Endothelial cell of umbilical vein (primary cell): ENCODE results near the gene COL4A1. TPM values are rescaled to one million over a fixed set of nuclear protein-coding genes. Genes with fewer than 3 reads are reported as not detected.

Experiments used
- BruUV-seq: library from RNA; stranded (reverse); fragments of 400-500 nt; replicated peaks from 2 replicates; lab custom pipeline; 2021; lab: Mats Ljungman, UMichigan
- CTCF ChIA-PET: fragments of 300-600, 350-600 bp; sonication (Branson Sonifier 250); formaldehyde crosslinking; loops from one replicate; lab custom pipeline; 2021; ENCODE audit warnings: antibody characterized with exemption, inconsistent platforms; lab: Charles Lee
- POLR2A ChIA-PET: fragments of 300-600, 350-600 bp; sonication (Branson Sonifier 250); formaldehyde crosslinking; loops from one replicate; lab custom pipeline; 2021; ENCODE audit warnings: antibody characterized with exemption, inconsistent platforms; lab: Charles Lee
- DNase-seq: peaks from one replicate; pipeline ENCODE4 v3.0.0-alpha.2; 2011; ENCODE audit warnings: low read depth, low spot score
- FAIRE-seq: peaks from 2 replicates; lab custom pipeline; 2011; peaks lifted over from hg19 to GRCh38; lab: Jason Lieb, UNC
- H2AFZ ChIP-seq: 2 replicates; pipeline ENCODE4 v1.6.0; 2012; ENCODE audit warnings: low read depth, low read length, control low read depth, inconsistent platforms
- H3K27ac ChIP-seq: 2 replicates; pipeline ENCODE4 v1.5.1; 2011; ENCODE audit warnings: low read depth, mild to moderate bottlenecking, control low read depth, low read length, moderate library complexity; ENCODE audit not compliant: insufficient read depth
- H3K27me3 ChIP-seq, 2 experiments: 2 replicates each; pipeline versions ENCODE4 v1.6.0 to v1.6.1; 2011; ENCODE audit warnings: low read length in 2 of 2, mixed read lengths in 1 of 2; ENCODE audit not compliant: control insufficient read depth in 2 of 2, insufficient read depth in 2 of 2
- H3K36me3 ChIP-seq, 2 experiments: 2 replicates in 1 of 2; 3 replicates in 1 of 2; pipeline ENCODE4 v1.5.1; 2011; ENCODE audit warnings: low read length in 2 of 2, mild to moderate bottlenecking in 1 of 2, moderate library complexity in 1 of 2; ENCODE audit not compliant: control insufficient read depth in 2 of 2, insufficient read depth in 2 of 2; ENCODE audit errors: extremely low read depth in 1 of 2
- H3K4me1 ChIP-seq: 3 replicates; pipeline ENCODE4 v1.5.1; 2011; ENCODE audit warnings: mild to moderate bottlenecking, low read length; ENCODE audit not compliant: control insufficient read depth, insufficient read depth; ENCODE audit errors: extremely low read depth
- H3K4me2 ChIP-seq: 2 replicates; pipeline ENCODE4 v1.6.1; 2011; ENCODE audit warnings: low read length, control low read depth, mixed read lengths; ENCODE audit not compliant: insufficient read depth
- H3K4me3 ChIP-seq, 3 experiments: fragments of 200-600 bp in 1 of 3; sonication (generic), shearing (Covaris generic) in 1 of 3; replicated peaks in 1 of 3; 2 replicates each; pipeline ENCODE4 v1.5.1; 2011 to 2016; ENCODE audit warnings: control low read depth in 3 of 3, low read length in 3 of 3, mild to moderate bottlenecking in 2 of 3, inconsistent platforms in 1 of 3, low read depth in 1 of 3, moderate library complexity in 1 of 3; ENCODE audit not compliant: insufficient read depth in 1 of 3
- H3K79me2 ChIP-seq: 2 replicates; pipeline ENCODE4 v1.6.0; 2012; ENCODE audit warnings: low read length, inconsistent platforms; ENCODE audit not compliant: control insufficient read depth, insufficient read depth
- H3K9ac ChIP-seq: replicated peaks from 2 replicates; pipeline ENCODE3; 2011; ENCODE audit warnings: low read length, control low read depth; ENCODE audit not compliant: insufficient read depth; ENCODE audit errors: extremely low read depth
- H3K9me1 ChIP-seq: replicated peaks from 3 replicates; pipeline ENCODE4 v1.6.0; 2011; ENCODE audit warnings: mild to moderate bottlenecking, low read length; ENCODE audit not compliant: control insufficient read depth, insufficient read depth; ENCODE audit errors: extremely low read depth
- H3K9me3 ChIP-seq: replicated peaks from 2 replicates; pipeline ENCODE4 v1.5.1; 2012; ENCODE audit warnings: low read length, inconsistent platforms; ENCODE audit not compliant: control insufficient read depth, insufficient read depth
- H4K20me1 ChIP-seq: replicated peaks from 2 replicates; pipeline ENCODE3; 2011; ENCODE audit warnings: mild to moderate bottlenecking, low read length; ENCODE audit not compliant: control insufficient read depth, insufficient read depth; ENCODE audit errors: extremely low read depth
- EZH2 ChIP-seq: IDR thresholded peaks from 2 replicates; pipeline ENCODE4 v1.6.1; 2012; ENCODE audit warnings: borderline replicate concordance, low read depth, mild to moderate bottlenecking, moderate library complexity, low read length, inconsistent platforms; ENCODE audit not compliant: severe bottlenecking
- FOS ChIP-seq: IDR thresholded peaks from 2 replicates; pipeline ENCODE4 v1.6.1; 2011; ENCODE audit warnings: mild to moderate bottlenecking, low read length, moderate library complexity, borderline replicate concordance; ENCODE audit not compliant: insufficient read depth
- GATA2 ChIP-seq: IDR thresholded peaks from 2 replicates; pipeline ENCODE4 v1.7.0; 2011; ENCODE audit warnings: low read depth, mild to moderate bottlenecking, moderate library complexity, mixed read lengths, low read length; ENCODE audit not compliant: insufficient read length, insufficient read depth
- JUN ChIP-seq: IDR thresholded peaks from 2 replicates; pipeline ENCODE4 v1.6.1; 2011; ENCODE audit warnings: borderline replicate concordance, low read depth; ENCODE audit not compliant: insufficient read length, insufficient read depth
- MYC ChIP-seq: IDR thresholded peaks from one replicate; pipeline ENCODE4 v1.6.1; 2011; ENCODE audit warnings: mild to moderate bottlenecking, low read depth, low read length
- POLR2A ChIP-seq: IDR thresholded peaks from 2 replicates; pipeline ENCODE4 v1.6.1; 2012; ENCODE audit warnings: low read depth, mild to moderate bottlenecking, control low read depth, low read length
- POLR2AphosphoS5 ChIP-seq: IDR thresholded peaks from 2 replicates; pipeline ENCODE4 v1.6.1; 2012; ENCODE audit warnings: low read depth, mild to moderate bottlenecking, control low read depth, low read length, moderate library complexity; ENCODE audit not compliant: insufficient read depth
- dilution Hi-C: fragments of 300-500 bp; cut with MboI; formaldehyde crosslinking; loops from one replicate; pipeline ENCODE4 v1.15.0; 2019; ENCODE audit warnings: low sequenced_read_pairs; ENCODE audit not compliant: extremely low pct_ligation_motif_present
- intact Hi-C: fragments of 100-400 bp; cut with micrococcal nuclease; formaldehyde crosslinking; loops from one replicate; pipeline ENCODE4 v1.10.0; 2022
- polyA plus RNA-seq, 4 experiments: library from polyadenylated mRNA; depleted of rRNA in 3 of 4; stranded (reverse) in 3 of 4; unstranded in 1 of 4; fragments of >200 nt; gene quantifications; 2 replicates each; pipeline versions ENCODE4 v1.2.1 to v1.2.3, GENCODE V29; 2011 to 2012; ENCODE audit warnings: missing spikeins in 1 of 4
- total RNA-seq: library from RNA; stranded (reverse); gene quantifications from 2 replicates; pipeline ENCODE4 v1.2.3, GENCODE V29; 2021
- TF ChIP-seq, protein P1 (sequence below), 2 donors: IDR thresholded peaks; 1 replicate in 1 of 2; 2 replicates in 1 of 2; pipeline ENCODE4 v1.5.1; 2011; ENCODE audit warnings: low read length in 2 of 2, mild to moderate bottlenecking in 2 of 2, moderate library complexity in 2 of 2, control low read depth in 1 of 2, inconsistent platforms in 1 of 2, low read depth in 1 of 2; ENCODE audit not compliant: insufficient read depth in 1 of 2; ENCODE audit errors: extremely low read depth in 1 of 2
- TF ChIP-seq, protein P2 (sequence below): IDR thresholded peaks from 2 replicates; pipeline ENCODE4 v1.6.1; 2011; ENCODE audit not compliant: insufficient read depth, insufficient read length

Gene COL4A1
- total and polyA plus RNA-seq, 2 donors (not counting 3 experiments of a cell fraction or from before 2014, with no cell fraction given): 384 to 1,119 TPM

DNA sequence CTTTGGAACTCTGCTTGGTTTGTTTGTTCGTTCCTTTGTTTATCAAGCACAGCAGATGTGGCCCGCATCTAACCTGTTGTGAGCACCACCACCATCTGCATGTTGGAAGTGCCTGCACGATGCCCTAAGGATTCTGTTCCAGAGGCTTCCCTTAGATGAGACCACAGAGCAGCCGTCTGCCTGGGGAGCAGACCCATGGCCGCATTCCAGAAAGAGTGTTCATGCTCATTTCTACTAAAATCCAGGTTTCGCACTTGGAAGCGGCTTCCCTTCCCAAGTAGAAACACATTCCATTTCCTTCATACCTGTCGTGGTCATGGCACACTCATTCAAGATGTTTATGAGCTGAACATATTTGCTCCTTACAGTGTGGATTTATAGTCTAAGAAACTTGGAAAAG lies 27.3 kb upstream of the COL4A1 start:
- CTCF ChIA-PET: no interaction called here
- dilution Hi-C loops (no loop called here), intact Hi-C loops (no loop called here)
- POLR2A ChIA-PET: no interaction called here
- TF ChIP-seq FOS (no peak), JUN (no peak), POLR2A (no peak), POLR2AphosphoS5 (no peak), EZH2 (no peak), MYC (no peak), GATA2 (no peak)
- TF ChIP-seq, protein P1, sequence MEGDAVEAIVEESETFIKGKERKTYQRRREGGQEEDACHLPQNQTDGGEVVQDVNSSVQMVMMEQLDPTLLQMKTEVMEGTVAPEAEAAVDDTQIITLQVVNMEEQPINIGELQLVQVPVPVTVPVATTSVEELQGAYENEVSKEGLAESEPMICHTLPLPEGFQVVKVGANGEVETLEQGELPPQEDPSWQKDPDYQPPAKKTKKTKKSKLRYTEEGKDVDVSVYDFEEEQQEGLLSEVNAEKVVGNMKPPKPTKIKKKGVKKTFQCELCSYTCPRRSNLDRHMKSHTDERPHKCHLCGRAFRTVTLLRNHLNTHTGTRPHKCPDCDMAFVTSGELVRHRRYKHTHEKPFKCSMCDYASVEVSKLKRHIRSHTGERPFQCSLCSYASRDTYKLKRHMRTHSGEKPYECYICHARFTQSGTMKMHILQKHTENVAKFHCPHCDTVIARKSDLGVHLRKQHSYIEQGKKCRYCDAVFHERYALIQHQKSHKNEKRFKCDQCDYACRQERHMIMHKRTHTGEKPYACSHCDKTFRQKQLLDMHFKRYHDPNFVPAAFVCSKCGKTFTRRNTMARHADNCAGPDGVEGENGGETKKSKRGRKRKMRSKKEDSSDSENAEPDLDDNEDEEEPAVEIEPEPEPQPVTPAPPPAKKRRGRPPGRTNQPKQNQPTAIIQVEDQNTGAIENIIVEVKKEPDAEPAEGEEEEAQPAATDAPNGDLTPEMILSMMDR (IDR thresholded peaks at IDR 0.05; ENCODE audit: extremely low read depth in 1 of 2, insufficient read depth in 1 of 2, low read depth in 1 of 2, low read length in 2 of 2): no peak
- TF ChIP-seq, protein P2, sequence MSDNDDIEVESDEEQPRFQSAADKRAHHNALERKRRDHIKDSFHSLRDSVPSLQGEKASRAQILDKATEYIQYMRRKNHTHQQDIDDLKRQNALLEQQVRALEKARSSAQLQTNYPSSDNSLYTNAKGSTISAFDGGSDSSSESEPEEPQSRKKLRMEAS: no peak
- Histone ChIP-seq H4K20me1 (no peaks in the 10 kb centered on the region), H3K9ac (no peak overlapping the region), H3K27me3 (no peaks in the 10 kb centered on the region), H3K4me2 (no peak overlapping the region), H3K79me2 (peaks cover 70% of the 10 kb centered on the region), H3K4me3 (no peak overlapping the region), H3K9me3 (no peaks in the 10 kb centered on the region), H3K27ac (no peak overlapping the region), H3K4me1 (peaks cover 28% of the 10 kb centered on the region), H2AFZ (no peak overlapping the region), H3K36me3 (peaks cover 3 to 8% of the 10 kb centered on the region in 2 experiments), H3K9me1 (no peaks in the 10 kb centered on the region)
- DNase-seq (no peak), FAIRE-seq (no peak)
- no TSS peak for BruUV-seq
